HepG2 (cell line): ENCODE measurements around the gene CBR4. TPM values are rescaled to one million over a fixed set of nuclear protein-coding genes. Genes with fewer than 3 reads are reported as not detected.

Experiments used
- BRCA1 ChIP-seq: sonication (generic); formaldehyde crosslinking; IDR thresholded peaks from 2 replicates; pipeline ENCODE4 v1.4.0; 2020; ENCODE audit warnings: missing genetic modification reagents
- DMAP1 ChIP-seq: IDR thresholded peaks from 2 replicates; pipeline ENCODE4 v1.6.1; 2016
- ELF3 ChIP-seq: IDR thresholded peaks from 2 replicates; pipeline ENCODE4 v1.6.1; 2016; ENCODE audit warnings: missing genetic modification reagents, missing compliant biosample characterization
- ERF ChIP-seq: IDR thresholded peaks from 2 replicates; pipeline ENCODE4 v1.6.1; 2018; ENCODE audit warnings: missing biosample characterization, missing genetic modification reagents
- GATAD2A ChIP-seq: IDR thresholded peaks from 2 replicates; pipeline ENCODE4 v1.6.1; 2016
- KAT7 ChIP-seq: IDR thresholded peaks from 2 replicates; pipeline ENCODE4 v1.6.1; 2018; ENCODE audit warnings: borderline replicate concordance, missing compliant biosample characterization
- KAT8 ChIP-seq: IDR thresholded peaks from 2 replicates; pipeline ENCODE4 v1.6.1; 2016; ENCODE audit warnings: missing genetic modification reagents, missing compliant biosample characterization
- MAX ChIP-seq: IDR thresholded peaks from 2 replicates; pipeline ENCODE4 v1.6.1; 2012; ENCODE audit warnings: inconsistent platforms
- MEF2D ChIP-seq: sonication (generic); formaldehyde crosslinking; IDR thresholded peaks from 2 replicates; pipeline ENCODE4 v1.5.1; 2020; ENCODE audit warnings: mild to moderate bottlenecking, missing genetic modification reagents
- MTA3 ChIP-seq: sonication (generic); formaldehyde crosslinking; IDR thresholded peaks from 2 replicates; pipeline ENCODE4 v1.4.0; 2020; ENCODE audit warnings: missing genetic modification reagents
- POLR2A ChIP-seq, 2 experiments: IDR thresholded peaks; 2 replicates each; pipeline ENCODE4 v1.6.1; 2011; ENCODE audit warnings: low read depth in 2 of 2, low read length in 2 of 2, mild to moderate bottlenecking in 1 of 2, moderate library complexity in 1 of 2; ENCODE audit not compliant: insufficient read depth in 1 of 2
- PRDM4 ChIP-seq: sonication (generic); formaldehyde crosslinking; IDR thresholded peaks from 2 replicates; pipeline ENCODE4 v1.9.0; 2021; ENCODE audit warnings: missing genetic modification reagents, borderline replicate concordance
- SMYD3 ChIP-seq: sonication (generic); formaldehyde crosslinking; IDR thresholded peaks from 2 replicates; pipeline ENCODE4 v1.8.1; 2023; ENCODE audit warnings: mild to moderate bottlenecking, missing genetic modification reagents
- SP140L ChIP-seq: sonication (generic); formaldehyde crosslinking; IDR thresholded peaks from 2 replicates; pipeline ENCODE4 v1.4.0; 2020; ENCODE audit warnings: missing genetic modification reagents, borderline replicate concordance
- TBP ChIP-seq: sonication (generic); formaldehyde crosslinking; IDR thresholded peaks from 2 replicates; pipeline ENCODE4 v1.5.0; 2020; ENCODE audit warnings: missing genetic modification reagents
- U2AF1 ChIP-seq: fragments of 200-400 bp; formaldehyde crosslinking; optimal IDR thresholded peaks from 2 replicates; pipeline ENCODE3; 2017; ENCODE audit warnings: mild to moderate bottlenecking, low read depth, low read length
- ZC3H4 ChIP-seq: sonication (generic); formaldehyde crosslinking; IDR thresholded peaks from 2 replicates; pipeline ENCODE4 v1.4.0; 2020; ENCODE audit warnings: missing genetic modification reagents, borderline replicate concordance
- ZMYM4 ChIP-seq: sonication (generic); formaldehyde crosslinking; IDR thresholded peaks from 2 replicates; pipeline ENCODE4 v1.8.1; 2023; ENCODE audit warnings: mild to moderate bottlenecking, missing genetic modification reagents
- ZNF264 ChIP-seq: sonication (generic); formaldehyde crosslinking; IDR thresholded peaks from 2 replicates; pipeline ENCODE4 v1.4.0; 2020; ENCODE audit warnings: missing genetic modification reagents
- ZNF30 ChIP-seq: sonication (generic); formaldehyde crosslinking; IDR thresholded peaks from 2 replicates; pipeline ENCODE4 v1.5.0; 2020; ENCODE audit warnings: mild to moderate bottlenecking, missing genetic modification reagents
- ZNF44 ChIP-seq: sonication (generic); formaldehyde crosslinking; IDR thresholded peaks from 2 replicates; pipeline ENCODE4 v1.5.1; 2020; ENCODE audit warnings: mild to moderate bottlenecking, missing genetic modification reagents
- ZNF513 ChIP-seq: sonication (generic); formaldehyde crosslinking; conservative IDR thresholded peaks from 2 replicates; pipeline ENCODE4 v1.5.0; 2020; ENCODE audit warnings: missing genetic modification reagents
- ZNF562 ChIP-seq: sonication (generic); formaldehyde crosslinking; IDR thresholded peaks from 2 replicates; pipeline ENCODE4 v1.8.0; 2022; ENCODE audit warnings: missing genetic modification reagents, borderline replicate concordance
- ZNF569 ChIP-seq: sonication (generic); formaldehyde crosslinking; IDR thresholded peaks from 2 replicates; pipeline ENCODE4 v1.5.0; 2020; ENCODE audit warnings: mild to moderate bottlenecking, missing genetic modification reagents, moderate library complexity, borderline replicate concordance
- ZNF691 ChIP-seq: sonication (generic); formaldehyde crosslinking; IDR thresholded peaks from 2 replicates; pipeline ENCODE4 v1.4.0; 2020; ENCODE audit warnings: missing genetic modification reagents, low read depth, mild to moderate bottlenecking, borderline replicate concordance
- ZNF720 ChIP-seq: sonication (generic); formaldehyde crosslinking; IDR thresholded peaks from 2 replicates; pipeline ENCODE4 v1.4.0; 2020; ENCODE audit warnings: missing genetic modification reagents
- ZNF761 ChIP-seq: sonication (generic); formaldehyde crosslinking; conservative IDR thresholded peaks from 2 replicates; pipeline ENCODE4 v1.4.0; 2020; ENCODE audit warnings: mild to moderate bottlenecking, missing genetic modification reagents
- ZSCAN21 ChIP-seq: sonication (generic); formaldehyde crosslinking; IDR thresholded peaks from 2 replicates; pipeline ENCODE4 v1.8.0; 2022; ENCODE audit warnings: mild to moderate bottlenecking, missing genetic modification reagents, moderate library complexity, borderline replicate concordance
- polyA plus RNA-seq, 8 experiments: library from polyadenylated mRNA; depleted of rRNA in 3 of 8; stranded (reverse) in 7 of 8; unstranded in 1 of 8; fragments of >200 nt; fragmentation: Illumina TruSeq in 4 of 8; extraction: Trizol in 4 of 8; gene quantifications; 2 replicates each; pipeline versions ENCODE4 v1.2.1 to v1.2.3, GENCODE V29; 2011 to 2016; ENCODE audit warnings: low read depth in 4 of 8, missing spikeins in 1 of 8, mixed read lengths in 1 of 8; ENCODE audit not compliant: insufficient read depth in 1 of 8
- total RNA-seq, 5 experiments: library from RNA; depleted of rRNA; stranded (reverse); fragments of >200 nt; fragmentation: Illumina TruSeq; extraction: Trizol; gene quantifications; 2 replicates each; pipeline ENCODE4 v1.2.3, GENCODE V29; 2016; ENCODE audit warnings: low read depth in 1 of 5

Gene CBR4
- total and polyA plus RNA-seq, 2 of the 13 experiments (the other 11 are each of a cell fraction or from before 2014, with no cell fraction given), result 7.3 to 20.7 TPM

GRCh38 chr4:169010125-169011023 is at the start of gene CBR4 (continued):
- TF ChIP-seq MAX, result no peak; the same call in 1 of the 2 replicates
- TF ChIP-seq ZMYM4 (CRISPR knock-in tag), result peak; percentile 62
- peak; percentile 70; the same call in 1 of the 2 replicates for TF ChIP-seq ZSCAN21 (CRISPR knock-in tag)
- no peak for TF ChIP-seq BRCA1 (CRISPR knock-in tag)
- TF ChIP-seq DMAP1, result peak; percentile 71
- TF ChIP-seq GATAD2A (CRISPR knock-in tag), result peak; percentile 17; the same call in 1 of the 2 replicates
- TF ChIP-seq TBP, result no peak
- no peak for TF ChIP-seq ZC3H4 (CRISPR knock-in tag)
- no peak for TF ChIP-seq MTA3 (CRISPR knock-in tag)
- TF ChIP-seq KAT7 (CRISPR knock-in tag), result no peak
- TF ChIP-seq SP140L (CRISPR knock-in tag), result no peak
- TF ChIP-seq PRDM4 (CRISPR knock-in tag), result no peak
- 0 out of 2 replicates have a peak, but pooled peaks have one; percentile 44 for TF ChIP-seq ZNF44
- no peak for TF ChIP-seq ZNF562
- TF ChIP-seq ZNF264 (CRISPR knock-in tag), result no peak
- peak; percentile 77 for TF ChIP-seq KAT8
- no peak for TF ChIP-seq ZNF720 (CRISPR knock-in tag)
- TF ChIP-seq ZNF761 (CRISPR knock-in tag), result no peak; the same call in 1 of the 2 replicates
- TF ChIP-seq ZNF30 (CRISPR knock-in tag), result no peak
- peak; percentile 56; the same call in 1 of the 2 replicates for TF ChIP-seq SMYD3
- TF ChIP-seq MEF2D (CRISPR knock-in tag), result no peak
- TF ChIP-seq ZNF691 (CRISPR knock-in tag), result no peak
- TF ChIP-seq ZNF569 (CRISPR knock-in tag), result 0 out of 2 replicates have a peak, but pooled peaks have one; percentile 22
- TF ChIP-seq U2AF1, result no peak
- no peak for TF ChIP-seq ZNF513 (CRISPR knock-in tag)
- TF ChIP-seq ERF (CRISPR knock-in tag), result peak; percentile 54
- TF ChIP-seq POLR2A (IDR thresholded peaks at IDR 0.05; ENCODE audit: insufficient read depth in 1 of 2, low read depth in 2 of 2, low read length in 2 of 2), result peak; percentile 90 to 91
- peak; percentile 80 for TF ChIP-seq ELF3
